ENCODE measurements around the gene SERINC5. TPM values are rescaled to one million over a fixed set of nuclear protein-coding genes. Genes with fewer than 3 reads are reported as not detected.

Gene SERINC5
- total and polyA plus RNA-seq, 7 donors, result 0.70 to 8.6 (median 2.7) TPM

DNA sequence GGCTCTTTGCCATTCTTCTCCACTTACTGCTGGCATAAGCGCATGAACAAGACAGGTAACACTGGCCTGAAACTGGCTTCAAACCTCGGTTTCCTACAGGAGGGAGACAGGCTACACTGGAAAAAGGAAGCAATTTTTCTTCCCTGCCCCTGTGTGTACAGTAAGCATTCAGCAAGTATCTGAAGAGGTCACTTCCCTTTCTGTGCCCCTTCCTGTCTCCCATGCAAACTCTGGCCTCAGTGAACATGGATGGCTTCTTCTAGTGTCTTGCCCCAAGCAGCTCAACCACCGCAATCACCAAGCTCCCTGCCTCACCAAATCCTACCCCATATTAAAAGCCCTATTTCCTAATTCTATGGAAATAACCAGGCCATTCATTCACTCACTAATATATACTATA is 42.4 kb downstream of the SERINC5 start:
- intact Hi-C loops (cut with DNase I), result no loop called here
- Histone ChIP-seq H3K27ac (no peak overlapping the region), H3K27me3 (ENCODE audit: insufficient read depth in 3 of 3, low read length in 2 of 3) (no peaks in the 10 kb centered on the region), H3K4me3 (no peak overlapping the region), H3K9me3 (no peaks in the 10 kb centered on the region), H3K36me3 (ENCODE audit: insufficient read depth in 1 of 2, low read depth in 1 of 2) (no peaks in the 10 kb centered on the region), H3K4me1 (peaks cover 20% of the 10 kb centered on the region)
- DNase-seq, result no peak
- no peak for ATAC-seq
- WGBS, 3 donors, result 82 to 88% (median 83%) methylated on average over 3 of the region's 3 CpGs
- TF ChIP-seq CTCF (IDR thresholded peaks at IDR 0.05), result no peak

DNA sequence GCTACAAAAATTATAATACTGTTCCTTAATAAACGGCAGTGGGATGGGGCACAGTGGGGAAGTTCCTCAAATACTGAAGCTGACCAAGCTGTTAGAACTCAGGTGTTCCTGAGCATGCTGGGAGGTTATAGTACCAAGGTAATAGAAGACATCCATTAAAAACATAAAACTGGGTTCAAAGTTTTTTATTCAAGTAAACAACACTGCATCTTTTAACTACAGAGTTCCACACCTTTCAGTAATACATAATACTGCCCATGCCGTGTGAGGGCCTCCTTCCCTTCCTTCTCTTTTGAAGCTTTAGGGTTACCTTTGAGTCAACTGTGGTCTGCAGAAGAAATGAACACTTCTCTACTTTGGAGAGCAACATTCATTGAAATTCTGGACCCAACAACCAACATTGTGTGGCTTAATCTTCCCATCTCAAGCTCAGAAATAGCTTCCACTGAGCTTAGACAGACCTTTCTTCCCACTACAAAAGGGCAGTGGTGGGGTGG is 43.6 kb downstream of the SERINC5 start:
- no peak overlapping the region for H3K27ac ChIP-seq
- intact Hi-C loops (cut with DNase I), result no loop called here

GRCh38 chr5:80211327-80211726 is 44.5 kb downstream of the SERINC5 start:
- DNase-seq (no peak), ATAC-seq (no peak)
- 70 to 87% (median 79%) methylated on average over 4 of the region's 4 CpGs for WGBS, 3 donors
- no peaks in the 10 kb centered on the region for H3K27me3 ChIP-seq (ENCODE audit: insufficient read depth in 3 of 3, low read length in 2 of 3)
- no peaks in the 10 kb centered on the region for H3K9me3 ChIP-seq
- H3K4me3 ChIP-seq, result no peak overlapping the region
- intact Hi-C loops (cut with DNase I), result no loop called here
- peaks cover 11% of the 10 kb centered on the region for H3K4me1 ChIP-seq
- H3K36me3 ChIP-seq (ENCODE audit: insufficient read depth in 1 of 2, low read depth in 1 of 2), result no peaks in the 10 kb centered on the region
- TF ChIP-seq CTCF (IDR thresholded peaks at IDR 0.05), result no peak
- no peak overlapping the region for H3K27ac ChIP-seq

More for the DNA sequence above, 43.6 kb downstream of the SERINC5 start:
- ATAC-seq (no peak), DNase-seq (no peak)
- no peaks in the 10 kb centered on the region for H3K36me3 ChIP-seq (ENCODE audit: insufficient read depth in 1 of 2, low read depth in 1 of 2)
- H3K4me3 ChIP-seq, result no peak overlapping the region
- no peaks in the 10 kb centered on the region for H3K27me3 ChIP-seq (ENCODE audit: insufficient read depth in 3 of 3, low read length in 2 of 3)
- WGBS, 3 donors, result 84 to 92% (median 91%) methylated on average over 2 of the region's 2 CpGs
- H3K4me1 ChIP-seq, result peaks cover 11% of the 10 kb centered on the region
- no peaks in the 10 kb centered on the region for H3K9me3 ChIP-seq
- no peak for TF ChIP-seq CTCF (IDR thresholded peaks at IDR 0.05)

GRCh38 chr5:80210014-80210413 is 45.8 kb downstream of the SERINC5 start:
- H3K27me3 ChIP-seq (ENCODE audit: insufficient read depth in 3 of 3, low read length in 2 of 3), result no peaks in the 10 kb centered on the region
- TF ChIP-seq CTCF (IDR thresholded peaks at IDR 0.05), result no peak
- H3K4me1 ChIP-seq, result peaks cover 1% of the 10 kb centered on the region
- H3K36me3 ChIP-seq (ENCODE audit: insufficient read depth in 1 of 2, low read depth in 1 of 2), result no peaks in the 10 kb centered on the region
- H3K27ac ChIP-seq, result no peak overlapping the region
- ATAC-seq (no peak), DNase-seq (no peak)
- intact Hi-C loops (cut with DNase I), result no loop called here
- 89 to 93% (median 92%) methylated on average over 6 of the region's 6 CpGs for WGBS, 3 donors
- no peak overlapping the region for H3K4me3 ChIP-seq
- H3K9me3 ChIP-seq, result no peaks in the 10 kb centered on the region

- H3K36me3 ChIP-seq (ENCODE audit: insufficient read depth in 1 of 2, low read depth in 1 of 2), result no peaks in the 10 kb centered on the region
- no peak for ATAC-seq
- DNase-seq, result no peak
- H3K9me3 ChIP-seq, result no peaks in the 10 kb centered on the region
- H3K27me3 ChIP-seq (ENCODE audit: insufficient read depth in 3 of 3, low read length in 2 of 3), result no peaks in the 10 kb centered on the region
- no peak for TF ChIP-seq CTCF (IDR thresholded peaks at IDR 0.05)
- no peak overlapping the region for H3K27ac ChIP-seq
- no peak overlapping the region for H3K4me3 ChIP-seq
- WGBS, 3 donors, result 72 to 78% (median 77%) methylated on average over 4 of the region's 4 CpGs
- intact Hi-C loops (cut with DNase I), result no loop called here
- no peaks in the 10 kb centered on the region for H3K4me1 ChIP-seq
Measured at GRCh38 chr5:80208381-80208780, 47.5 kb downstream of the SERINC5 start.

All from psoas muscle (tissue), 8 donors.